H1 (cell line): ENCODE results near the gene OTP. TPM values are rescaled to one million over a fixed set of nuclear protein-coding genes. Genes with fewer than 3 reads are reported as not detected.

Experiments
- ATF3 ChIP-seq: IDR thresholded peaks from 2 replicates; pipeline ENCODE4 v1.6.1; 2011; ENCODE audit warnings: low read depth, mild to moderate bottlenecking, low read length; ENCODE audit not compliant: insufficient read depth
- BRCA1 ChIP-seq: IDR thresholded peaks from 2 replicates; pipeline ENCODE4 v1.6.1; 2012; ENCODE audit warnings: low read depth, low read length, improper control_type of control experiment
- CHD2 ChIP-seq: IDR thresholded peaks from 2 replicates; pipeline ENCODE4 v1.6.1; 2012; ENCODE audit warnings: low read length, improper control_type of control experiment
- CHD7 ChIP-seq: fragments of 300-600 bp; sonication (generic); IDR thresholded peaks from 2 replicates; pipeline ENCODE4 v1.7.1; 2012; ENCODE audit warnings: low read length, moderate library complexity, mild to moderate bottlenecking, inconsistent platforms; ENCODE audit not compliant: insufficient replicate concordance
- EGR1 ChIP-seq: IDR thresholded peaks from 2 replicates; pipeline ENCODE4 v1.6.1; 2011; ENCODE audit warnings: low read depth, low read length, borderline replicate concordance
- MAFK ChIP-seq: IDR thresholded peaks from 2 replicates; pipeline ENCODE4 v1.6.1; 2012; ENCODE audit warnings: low read depth, mild to moderate bottlenecking, improper control_type of control experiment, low read length
- POLR2AphosphoS5 ChIP-seq: IDR thresholded peaks from 2 replicates; pipeline ENCODE4 v1.6.1; 2011; ENCODE audit warnings: low read depth, low read length
- RFX5 ChIP-seq: IDR thresholded peaks from 2 replicates; pipeline ENCODE4 v1.6.1; 2011; ENCODE audit warnings: low read depth, low read length, improper control_type of control experiment, borderline replicate concordance
- SP4 ChIP-seq: IDR thresholded peaks from 2 replicates; pipeline ENCODE4 v1.6.1; 2012; ENCODE audit warnings: low read length, inconsistent platforms
- SUZ12 ChIP-seq: fragments of 200-600 bp; sonication (generic); IDR thresholded peaks from 2 replicates; pipeline ENCODE4 v1.6.1; 2012; ENCODE audit warnings: mild to moderate bottlenecking, inconsistent platforms, low read length, moderate library complexity, mixed read lengths
- TAF1 ChIP-seq: IDR thresholded peaks from 2 replicates; pipeline ENCODE4 v1.6.1; 2011; ENCODE audit warnings: mild to moderate bottlenecking, low read depth, low read length
- polyA plus RNA-seq, 7 experiments: library from polyadenylated mRNA; depleted of rRNA in 3 of 7; stranded (reverse) in 5 of 7; unstranded in 2 of 7; fragments of >200 nt in 5 of 7; fragments of 200-250 nt in 2 of 7; gene quantifications; 1 replicate in 5 of 7; 2 replicates in 1 of 7; 4 replicates in 1 of 7; pipeline versions ENCODE4 v1.2.1 to v1.2.3, GENCODE V29; 2011 to 2013; ENCODE audit warnings: missing spikeins in 2 of 7, mixed read lengths in 2 of 7
- total RNA-seq: library from RNA; stranded (reverse); fragmentation: NEBNext Ultra II Directional; extraction: Animal tissue kit (Norgen Biotek cat#: 25700); gene quantifications from 2 replicates; pipeline ENCODE4 v1.2.1, GENCODE V29; 2021

Gene OTP
- total and polyA plus RNA-seq, 2 of the 8 experiments (the other 6 are each of a cell fraction or from before 2014, with no cell fraction given) = not detected

- TF ChIP-seq CHD7 = no peak
- no peak for TF ChIP-seq ATF3
- no peak for TF ChIP-seq EGR1
- TF ChIP-seq BRCA1 = no peak
- no peak for TF ChIP-seq MAFK
- TF ChIP-seq SP4 = no peak
- TF ChIP-seq CHD2 = no peak
- no peak for TF ChIP-seq RFX5
- TF ChIP-seq POLR2AphosphoS5 = no peak
- no peak for TF ChIP-seq SUZ12
- no peak for TF ChIP-seq TAF1
Measured at GRCh38 chr5:77590347-77590746, 48.2 kb downstream of the OTP start (continued).
